IMR-90 (cell line): ENCODE data around the gene TPM3. TPM values are rescaled to one million over a fixed set of nuclear protein-coding genes. Genes with fewer than 3 reads are reported as not detected.
A peak's percentile ranks its signal among the peaks of the same experiment; 100 is the strongest.

ENCODE experiments used
- ATAC-seq: fragments of 200-7000 bp; cut with Tn5 transposase; 2 replicates; pipeline ENCODE4 v1.9.1; 2020; ENCODE audit warnings: low read depth, mild to moderate bottlenecking, moderate library complexity
- BruUV-seq: library from RNA; stranded (reverse); fragments of 400-500 nt; replicated peaks from 2 replicates; lab custom pipeline; 2021; lab: Mats Ljungman, UMichigan
- CTCF ChIA-PET: fragments of 300-600 bp; formaldehyde crosslinking; extraction: SDS; loops from one replicate; lab custom pipeline; 2021; ENCODE audit warnings: antibody characterized with exemption; lab: Yijun Ruan, JAX
- POLR2A ChIA-PET: fragments of 300-600 bp; sonication (Branson Sonifier 250); formaldehyde crosslinking; loops from one replicate; lab custom pipeline; 2022; ENCODE audit warnings: antibody characterized with exemption; ENCODE audit not compliant: unreplicated experiment; lab: Charles Lee
- DNase-seq: peaks from one replicate; pipeline ENCODE4 v3.0.0; 2013
- H2AFZ ChIP-seq: replicated peaks from 2 replicates; pipeline ENCODE3; 2013; ENCODE audit warnings: low read length, mild to moderate bottlenecking; ENCODE audit not compliant: poor library complexity
- H2AK5ac ChIP-seq: 2 replicates; pipeline ENCODE4 v1.6.1; 2013; ENCODE audit warnings: low read depth, low read length, inconsistent platforms
- H2AK9ac ChIP-seq: replicated peaks from 2 replicates; pipeline ENCODE3; 2013; ENCODE audit warnings: mild to moderate bottlenecking, low read depth, low read length, moderate library complexity; ENCODE audit not compliant: poor library complexity
- H2BK120ac ChIP-seq: 2 replicates; pipeline ENCODE4 v1.6.1; 2013; ENCODE audit warnings: low read depth, low read length, inconsistent platforms
- H2BK15ac ChIP-seq: 3 replicates; pipeline ENCODE4 v1.6.1; 2013; ENCODE audit warnings: low read depth, low read length, inconsistent platforms
- H2BK20ac ChIP-seq: 2 replicates; pipeline ENCODE4 v1.6.1; 2013; ENCODE audit warnings: low read depth, mild to moderate bottlenecking, inconsistent platforms, low read length, moderate library complexity
- H2BK5ac ChIP-seq: 2 replicates; pipeline ENCODE4 v1.6.1; 2013; ENCODE audit warnings: mild to moderate bottlenecking, low read depth, low read length, inconsistent platforms; ENCODE audit not compliant: poor library complexity, severe bottlenecking
- H3K14ac ChIP-seq: replicated peaks from 2 replicates; pipeline ENCODE4 v1.6.1; 2013; ENCODE audit warnings: low read depth, low read length, inconsistent platforms
- H3K18ac ChIP-seq: 2 replicates; pipeline ENCODE4 v1.6.1; 2013; ENCODE audit warnings: low read depth, low read length, control low read depth
- H3K23ac ChIP-seq: 2 replicates; pipeline ENCODE4 v1.6.1; 2013; ENCODE audit warnings: low read depth, low read length, inconsistent platforms
- H3K27ac ChIP-seq: 2 replicates; pipeline ENCODE4 v1.5.1; 2013; ENCODE audit warnings: mild to moderate bottlenecking, control low read depth, low read length; ENCODE audit not compliant: insufficient read depth
- H3K27me3 ChIP-seq: 2 replicates; pipeline ENCODE4 v1.6.1; 2013; ENCODE audit warnings: low read length; ENCODE audit not compliant: control insufficient read depth, insufficient read depth
- H3K36me3 ChIP-seq: 2 replicates; pipeline ENCODE4 v1.6.1; 2013; ENCODE audit warnings: low read length, mixed read lengths; ENCODE audit not compliant: control insufficient read depth, insufficient read depth
- H3K4ac ChIP-seq: 2 replicates; pipeline ENCODE4 v1.6.1; 2013; ENCODE audit warnings: low read depth, low read length, inconsistent platforms
- H3K4me1 ChIP-seq: 2 replicates; pipeline ENCODE4 v1.6.1; 2013; ENCODE audit warnings: low read length, mixed read lengths; ENCODE audit not compliant: control insufficient read depth, insufficient read depth
- H3K4me2 ChIP-seq: 2 replicates; pipeline ENCODE4 v1.6.1; 2013; ENCODE audit warnings: low read depth, mild to moderate bottlenecking, control low read depth, low read length, moderate library complexity
- H3K4me3 ChIP-seq: 2 replicates; pipeline ENCODE4 v1.5.1; 2013; ENCODE audit warnings: low read depth, mild to moderate bottlenecking, control low read depth, low read length, moderate library complexity; ENCODE audit not compliant: insufficient read depth
- H3K56ac ChIP-seq: 2 replicates; pipeline ENCODE4 v1.6.1; 2013; ENCODE audit warnings: low read length, inconsistent platforms; ENCODE audit not compliant: insufficient read depth; ENCODE audit errors: extremely low read depth
- H3K79me1 ChIP-seq, 2 experiments: 2 replicates each; pipeline ENCODE4 v1.6.1; 2013; ENCODE audit warnings: low read length in 2 of 2, inconsistent platforms in 1 of 2, low read depth in 1 of 2
- H3K9ac ChIP-seq: 2 replicates; pipeline ENCODE4 v1.6.1; 2013; ENCODE audit warnings: low read depth, low read length, control low read depth
- H3K9me1 ChIP-seq: 2 replicates; pipeline ENCODE4 v1.6.1; 2013; ENCODE audit warnings: low read length, inconsistent platforms; ENCODE audit not compliant: insufficient read depth
- H3K9me3 ChIP-seq: 2 replicates; pipeline ENCODE4 v1.6.1; 2013; ENCODE audit warnings: low read length; ENCODE audit not compliant: control insufficient read depth, insufficient read depth
- H4K20me1 ChIP-seq: 2 replicates; pipeline ENCODE4 v1.6.1; 2013; ENCODE audit warnings: low read length, inconsistent platforms; ENCODE audit not compliant: insufficient read depth
- H4K5ac ChIP-seq: 2 replicates; pipeline ENCODE4 v1.6.1; 2013; ENCODE audit warnings: mild to moderate bottlenecking, low read depth, low read length, control low read depth
- H4K8ac ChIP-seq, 2 experiments: 2 replicates each; pipeline ENCODE4 v1.6.1; 2013; ENCODE audit warnings: low read depth in 2 of 2, low read length in 2 of 2, control low read depth in 1 of 2, inconsistent platforms in 1 of 2
- H4K91ac ChIP-seq: 2 replicates; pipeline ENCODE4 v1.6.1; 2013; ENCODE audit warnings: low read depth, low read length, inconsistent platforms; ENCODE audit not compliant: insufficient read depth
- CHD1 ChIP-seq: IDR thresholded peaks from 2 replicates; pipeline ENCODE4 v1.6.1; 2012; ENCODE audit warnings: low read depth, low read length, improper control_type of control experiment
- FOS ChIP-seq: fragments of 150-350 bp; IDR thresholded peaks from 2 replicates; pipeline ENCODE4 v1.6.1; 2016; ENCODE audit warnings: low read depth, low read length
- MAFK ChIP-seq: IDR thresholded peaks from 2 replicates; pipeline ENCODE4 v1.6.1; 2012; ENCODE audit warnings: low read depth, low read length, improper control_type of control experiment
- MAZ ChIP-seq: IDR thresholded peaks from 2 replicates; pipeline ENCODE4 v1.6.1; 2012; ENCODE audit warnings: low read depth, mild to moderate bottlenecking, low read length, improper control_type of control experiment, moderate library complexity, borderline replicate concordance
- MXI1 ChIP-seq: IDR thresholded peaks from 2 replicates; pipeline ENCODE4 v1.6.1; 2012; ENCODE audit warnings: low read depth, mild to moderate bottlenecking, low read length, moderate library complexity, borderline replicate concordance
- NFE2L2 ChIP-seq: fragments of 150-350 bp; IDR thresholded peaks from 2 replicates; pipeline ENCODE4 v1.6.1; 2016; ENCODE audit warnings: low read depth, mild to moderate bottlenecking, low read length
- RFX5 ChIP-seq: IDR thresholded peaks from 2 replicates; pipeline ENCODE4 v1.8.0; 2012; ENCODE audit warnings: low read depth, mild to moderate bottlenecking, low read length, moderate library complexity
- SMC3 ChIP-seq: fragments of 150-350 bp; IDR thresholded peaks from 2 replicates; pipeline ENCODE4 v1.6.1; 2016; ENCODE audit warnings: low read depth, mild to moderate bottlenecking, antibody characterized with exemption, low read length, moderate library complexity
- WGBS, 2 experiments: methylation state at CpG; one replicate each; pipeline versions ENCODE4 v1.1.5 to v1.1.7; 2013; ENCODE audit warnings: missing lambda C conversion rate in 2 of 2; ENCODE audit not compliant: insufficient read length in 1 of 2; ENCODE audit errors: extremely low coverage in 2 of 2; 5-methylcytosine and 5-hydroxymethylcytosine counted together
- dilution Hi-C: fragments of 300-500 bp; cut with HindIII; formaldehyde crosslinking; loops from one replicate; pipeline ENCODE4 v1.14.3; 2018; ENCODE audit warnings: low sequenced_read_pairs; ENCODE audit not compliant: unreplicated experiment
- in situ Hi-C: fragments of 300-500 bp; cut with MboI; formaldehyde crosslinking; loops from 3 replicates; pipeline ENCODE4 v1.14.3; 2019; ENCODE audit warnings: low sequenced_read_pairs, inconsistent platforms, mixed read lengths
- intact Hi-C: fragments of 100-400 bp; cut with micrococcal nuclease; formaldehyde crosslinking; loops from 2 replicates; pipeline ENCODE4 v1.10.0; 2022
- polyA plus RNA-seq, 3 experiments: library from polyadenylated mRNA; depleted of rRNA; stranded (reverse); fragments of >200 nt; gene quantifications; 2 replicates each; pipeline ENCODE4 v1.2.3, GENCODE V29; 2012; ENCODE audit warnings: low replicate concordance in 1 of 3
- total RNA-seq: library from RNA; depleted of rRNA; stranded (reverse); fragments of >200 nt; gene quantifications from 2 replicates; pipeline ENCODE4 v1.2.3, GENCODE V29; 2012
- TF ChIP-seq, protein P1 (sequence below): fragments of 150-350 bp; IDR thresholded peaks from 2 replicates; pipeline ENCODE4 v1.6.1; 2016; ENCODE audit warnings: low read depth, mild to moderate bottlenecking, low read length, moderate library complexity, borderline replicate concordance
- TF ChIP-seq, protein P2 (sequence below): fragments of 150-350 bp; IDR thresholded peaks from 2 replicates; pipeline ENCODE4 v1.6.1; 2017; ENCODE audit warnings: mild to moderate bottlenecking, antibody characterized with exemption, low read length, low read depth
- TF ChIP-seq, protein P3 (sequence below): conservative IDR thresholded peaks from 2 replicates; pipeline ENCODE4 v1.5.1; 2012; ENCODE audit warnings: mild to moderate bottlenecking, low read depth, low read length, improper control_type of control experiment

The TPM3 gene
- total and polyA plus RNA-seq, 2 of the 4 experiments (the other 2 are of a cell fraction) = 438 to 530 TPM

DNA sequence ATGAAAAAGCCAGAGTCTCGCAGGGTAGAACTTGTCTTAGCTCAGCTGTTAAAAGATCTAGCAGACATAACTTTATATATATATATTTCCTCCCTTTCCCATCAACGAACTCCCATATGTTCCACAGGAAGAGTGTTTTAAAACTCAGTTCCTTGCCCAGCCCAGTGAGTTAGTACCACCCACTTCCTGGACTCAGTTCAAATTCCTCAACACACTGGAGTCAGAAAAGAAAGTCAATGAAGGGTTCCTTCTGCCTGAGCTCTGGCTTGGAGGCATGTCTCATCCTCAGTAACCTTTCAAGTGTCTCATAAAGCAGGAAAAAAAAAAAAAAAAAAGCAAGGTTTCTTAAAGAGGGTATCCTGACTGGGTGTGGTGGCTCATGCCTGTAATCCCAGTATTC is 15.6 kb downstream of the TPM3 start:
- Histone ChIP-seq H3K9me1 (peaks cover 11% of the 10 kb centered on the region), H2BK5ac (no peak overlapping the region), H3K36me3 (peaks cover 40% of the 10 kb centered on the region), H3K23ac (no peak overlapping the region), H2BK20ac (no peak overlapping the region), H3K14ac (no peak overlapping the region), H3K79me1 (peaks cover 18 to 47% of the 10 kb centered on the region in 2 experiments), H3K9ac (no peak overlapping the region), H2AK5ac (no peak overlapping the region), H3K4me1 (peaks cover 22% of the 10 kb centered on the region), H3K4me2 (no peak overlapping the region), H2BK120ac (no peak overlapping the region), H3K27me3 (no peaks in the 10 kb centered on the region), H3K56ac (no peak overlapping the region), H2BK15ac (no peak overlapping the region), H2AK9ac (no peak overlapping the region), H3K27ac (no peak overlapping the region), H3K4ac (no peak overlapping the region), H4K5ac (no peak overlapping the region), H4K8ac (no peak overlapping the region), H4K20me1 (peaks cover 97% of the 10 kb centered on the region), H3K9me3 (no peaks in the 10 kb centered on the region), H3K4me3 (no peak overlapping the region), H3K18ac (no peak overlapping the region), H2AFZ (no peak overlapping the region), H4K91ac (no peak overlapping the region)
- DNase-seq (peak; percentile 85), ATAC-seq (peak; percentile 81)
- in situ Hi-C loops = no loop called here
- POLR2A ChIA-PET = no interaction called here
- intact Hi-C loops = no loop called here
- dilution Hi-C loops = no loop called here
- no CpG with 5 or more reads among the region's 2 CpGs for WGBS, 2 experiments
- CTCF ChIA-PET = no interaction called here
- no TSS peak for BruUV-seq
- no peak for TF ChIP-seq FOS
- TF ChIP-seq, protein P1, sequence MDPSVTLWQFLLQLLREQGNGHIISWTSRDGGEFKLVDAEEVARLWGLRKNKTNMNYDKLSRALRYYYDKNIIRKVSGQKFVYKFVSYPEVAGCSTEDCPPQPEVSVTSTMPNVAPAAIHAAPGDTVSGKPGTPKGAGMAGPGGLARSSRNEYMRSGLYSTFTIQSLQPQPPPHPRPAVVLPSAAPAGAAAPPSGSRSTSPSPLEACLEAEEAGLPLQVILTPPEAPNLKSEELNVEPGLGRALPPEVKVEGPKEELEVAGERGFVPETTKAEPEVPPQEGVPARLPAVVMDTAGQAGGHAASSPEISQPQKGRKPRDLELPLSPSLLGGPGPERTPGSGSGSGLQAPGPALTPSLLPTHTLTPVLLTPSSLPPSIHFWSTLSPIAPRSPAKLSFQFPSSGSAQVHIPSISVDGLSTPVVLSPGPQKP = no peak
- no peak for TF ChIP-seq NFE2L2
- TF ChIP-seq MAFK = no peak
- TF ChIP-seq, protein P2, sequence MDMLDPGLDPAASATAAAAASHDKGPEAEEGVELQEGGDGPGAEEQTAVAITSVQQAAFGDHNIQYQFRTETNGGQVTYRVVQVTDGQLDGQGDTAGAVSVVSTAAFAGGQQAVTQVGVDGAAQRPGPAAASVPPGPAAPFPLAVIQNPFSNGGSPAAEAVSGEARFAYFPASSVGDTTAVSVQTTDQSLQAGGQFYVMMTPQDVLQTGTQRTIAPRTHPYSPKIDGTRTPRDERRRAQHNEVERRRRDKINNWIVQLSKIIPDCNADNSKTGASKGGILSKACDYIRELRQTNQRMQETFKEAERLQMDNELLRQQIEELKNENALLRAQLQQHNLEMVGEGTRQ = no peak
- TF ChIP-seq, protein P3, sequence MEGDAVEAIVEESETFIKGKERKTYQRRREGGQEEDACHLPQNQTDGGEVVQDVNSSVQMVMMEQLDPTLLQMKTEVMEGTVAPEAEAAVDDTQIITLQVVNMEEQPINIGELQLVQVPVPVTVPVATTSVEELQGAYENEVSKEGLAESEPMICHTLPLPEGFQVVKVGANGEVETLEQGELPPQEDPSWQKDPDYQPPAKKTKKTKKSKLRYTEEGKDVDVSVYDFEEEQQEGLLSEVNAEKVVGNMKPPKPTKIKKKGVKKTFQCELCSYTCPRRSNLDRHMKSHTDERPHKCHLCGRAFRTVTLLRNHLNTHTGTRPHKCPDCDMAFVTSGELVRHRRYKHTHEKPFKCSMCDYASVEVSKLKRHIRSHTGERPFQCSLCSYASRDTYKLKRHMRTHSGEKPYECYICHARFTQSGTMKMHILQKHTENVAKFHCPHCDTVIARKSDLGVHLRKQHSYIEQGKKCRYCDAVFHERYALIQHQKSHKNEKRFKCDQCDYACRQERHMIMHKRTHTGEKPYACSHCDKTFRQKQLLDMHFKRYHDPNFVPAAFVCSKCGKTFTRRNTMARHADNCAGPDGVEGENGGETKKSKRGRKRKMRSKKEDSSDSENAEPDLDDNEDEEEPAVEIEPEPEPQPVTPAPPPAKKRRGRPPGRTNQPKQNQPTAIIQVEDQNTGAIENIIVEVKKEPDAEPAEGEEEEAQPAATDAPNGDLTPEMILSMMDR = no peak
- no peak for TF ChIP-seq SMC3
- TF ChIP-seq RFX5 = no peak
- no peak for TF ChIP-seq MAZ
- TF ChIP-seq MXI1 = no peak
- no peak for TF ChIP-seq CHD1
